PFSK-1 (cell line): ENCODE measurements around the gene FEZ2.

Experiments
- POLR2AphosphoS5 ChIP-seq: IDR thresholded peaks from 2 replicates; pipeline ENCODE4 v1.6.1; 2012; ENCODE audit warnings: low read depth, mild to moderate bottlenecking, control low read depth, low read length, moderate library complexity
- SIN3A ChIP-seq: IDR thresholded peaks from 2 replicates; pipeline ENCODE4 v1.6.1; 2012; ENCODE audit warnings: mild to moderate bottlenecking, low read length, moderate library complexity, borderline replicate concordance; ENCODE audit not compliant: insufficient read depth

DNA sequence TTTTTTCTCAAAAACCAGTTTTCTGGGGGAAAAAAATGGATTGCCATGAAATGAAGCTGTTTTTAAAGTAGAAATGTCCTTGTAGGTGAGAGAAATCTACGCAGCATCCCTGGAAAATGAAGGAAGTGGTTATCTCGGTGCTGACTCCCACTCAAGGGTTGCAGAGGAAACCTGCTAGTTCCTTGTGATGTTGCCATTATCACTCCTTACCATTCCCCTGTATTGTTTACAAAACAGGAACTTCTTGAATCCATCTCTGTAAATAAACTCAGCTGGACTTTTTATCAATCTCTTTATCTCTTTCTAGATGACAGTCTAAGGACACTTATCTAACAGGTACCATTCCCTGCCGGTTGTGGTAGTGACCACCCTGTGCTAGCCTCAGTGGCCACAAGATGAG, 61.2 kb downstream of the FEZ2 start:
- no peak for TF ChIP-seq POLR2AphosphoS5
- TF ChIP-seq SIN3A = no peak
